ENCODE data around the gene RPL27.

GRCh38 chr17:43003542-43004172, 5.4 kb downstream of the RPL27 start:
- TF ChIP-seq, protein P1, sequence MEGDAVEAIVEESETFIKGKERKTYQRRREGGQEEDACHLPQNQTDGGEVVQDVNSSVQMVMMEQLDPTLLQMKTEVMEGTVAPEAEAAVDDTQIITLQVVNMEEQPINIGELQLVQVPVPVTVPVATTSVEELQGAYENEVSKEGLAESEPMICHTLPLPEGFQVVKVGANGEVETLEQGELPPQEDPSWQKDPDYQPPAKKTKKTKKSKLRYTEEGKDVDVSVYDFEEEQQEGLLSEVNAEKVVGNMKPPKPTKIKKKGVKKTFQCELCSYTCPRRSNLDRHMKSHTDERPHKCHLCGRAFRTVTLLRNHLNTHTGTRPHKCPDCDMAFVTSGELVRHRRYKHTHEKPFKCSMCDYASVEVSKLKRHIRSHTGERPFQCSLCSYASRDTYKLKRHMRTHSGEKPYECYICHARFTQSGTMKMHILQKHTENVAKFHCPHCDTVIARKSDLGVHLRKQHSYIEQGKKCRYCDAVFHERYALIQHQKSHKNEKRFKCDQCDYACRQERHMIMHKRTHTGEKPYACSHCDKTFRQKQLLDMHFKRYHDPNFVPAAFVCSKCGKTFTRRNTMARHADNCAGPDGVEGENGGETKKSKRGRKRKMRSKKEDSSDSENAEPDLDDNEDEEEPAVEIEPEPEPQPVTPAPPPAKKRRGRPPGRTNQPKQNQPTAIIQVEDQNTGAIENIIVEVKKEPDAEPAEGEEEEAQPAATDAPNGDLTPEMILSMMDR (IDR thresholded peaks at IDR 0.05; ENCODE audit: insufficient read depth, low read depth, low read length): no peak
- TF ChIP-seq EZH2 (IDR thresholded peaks at IDR 0.05; ENCODE audit: insufficient read depth, low read length): no peak
